ACHN (cell line): ENCODE data around the gene FAM222B.

Experiments
- DNase-seq: peaks from one replicate; pipeline ENCODE4 v3.0.0-alpha.2; 2015
- in situ Hi-C: cut with HindIII; loops from 2 replicates; pipeline ENCODE4 v1.10.0; 2017; ENCODE audit warnings: low sequenced_read_pairs, low pct_ligation_motif_present, low pct_unique_long_range_greater_than_20kb

FAM222B gene

DNA sequence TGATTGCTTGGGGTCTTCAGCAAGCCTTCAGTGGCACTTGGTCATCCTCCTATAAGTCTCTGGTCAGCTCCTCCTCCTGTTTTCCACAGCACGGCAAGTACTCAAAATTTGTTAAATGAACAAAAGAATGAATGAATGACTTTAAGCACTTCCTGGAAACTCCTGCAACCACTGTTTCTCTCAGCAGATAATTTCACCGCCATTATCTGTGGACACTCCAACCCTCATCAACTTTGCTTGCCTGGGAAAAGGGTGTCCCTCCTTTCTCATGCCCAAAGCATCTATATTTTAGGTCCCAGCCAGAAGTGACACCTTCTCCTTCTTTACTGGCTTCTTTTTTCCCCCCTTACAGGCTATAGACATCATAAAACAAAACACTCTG is 135.3 kb downstream of the FAM222B start:
- DNase-seq, result no peak
- in situ Hi-C loops, result no loop called here

DNA sequence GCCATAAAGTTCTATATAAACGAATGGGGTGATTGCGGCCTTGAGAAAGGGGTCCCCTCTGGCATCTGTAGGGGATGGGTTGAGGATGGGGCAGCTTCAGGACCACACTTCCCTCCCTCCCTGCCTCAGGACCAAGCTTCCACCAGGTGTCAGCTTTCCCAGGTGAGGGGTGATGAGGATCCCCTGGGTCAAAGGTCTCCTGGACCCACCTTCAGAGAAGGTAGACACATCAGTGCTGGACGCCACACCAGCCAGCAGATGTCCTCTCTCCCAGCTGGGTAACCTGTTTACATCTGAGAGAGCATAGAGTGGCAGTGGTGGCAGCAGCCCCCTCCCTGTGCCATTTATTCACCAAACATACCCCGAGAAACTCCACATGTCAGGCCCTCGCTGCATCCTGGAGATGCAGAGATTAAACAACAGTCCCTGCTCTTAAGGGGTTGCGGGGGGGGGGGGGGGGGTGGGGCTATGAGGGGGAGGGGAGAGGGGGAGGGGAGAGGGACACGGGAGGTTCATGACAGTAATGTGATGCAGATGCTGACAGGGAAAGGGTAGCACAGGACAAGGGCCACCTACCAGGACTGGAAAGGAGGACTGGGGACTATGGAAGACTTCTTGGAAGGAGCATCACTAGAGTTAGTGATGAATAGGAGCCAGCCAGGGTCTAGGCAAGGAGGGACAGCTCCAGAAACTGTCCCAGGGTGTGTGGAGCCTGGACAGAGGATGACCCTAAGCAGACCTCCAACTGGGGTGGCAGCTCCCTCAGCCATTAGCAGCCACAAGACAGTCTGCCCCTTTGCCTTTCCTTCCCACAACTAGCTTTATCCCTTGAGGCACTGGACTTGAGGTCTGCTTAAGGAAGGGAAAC is 135.9 kb downstream of the FAM222B start:
- in situ Hi-C loops, result no loop called here
- no peak for DNase-seq
